ENCODE data around the gene LACTBL1.

The LACTBL1 gene

GRCh38 chr1:22925111-22925510 lies 47.6 kb downstream of the LACTBL1 start:
- TF ChIP-seq ARNTL (CRISPR knock-in tag; IDR thresholded peaks at IDR 0.05; ENCODE audit: borderline replicate concordance, low read depth), result no peak
- TF ChIP-seq ISL1 (CRISPR knock-in tag; IDR thresholded peaks at IDR 0.05), result no peak
- no peak for TF ChIP-seq ZFP30 (CRISPR knock-in tag; IDR thresholded peaks at IDR 0.05)
- no peak for TF ChIP-seq OSR1 (CRISPR knock-in tag; IDR thresholded peaks at IDR 0.05)
- no peak for TF ChIP-seq ZC3H10 (CRISPR knock-in tag; IDR thresholded peaks at IDR 0.05)
- no peak for TF ChIP-seq POU6F1 (CRISPR knock-in tag; IDR thresholded peaks at IDR 0.05; ENCODE audit: borderline replicate concordance, low read depth)
- no peak for TF ChIP-seq TSHZ2 (CRISPR knock-in tag; IDR thresholded peaks at IDR 0.05)
- TF ChIP-seq SNAI2 (CRISPR knock-in tag; IDR thresholded peaks at IDR 0.05), result no peak
- no peak for TF ChIP-seq CSDC2 (CRISPR knock-in tag; IDR thresholded peaks at IDR 0.05)
- no peak for TF ChIP-seq TCF4 (CRISPR knock-in tag; IDR thresholded peaks at IDR 0.05; ENCODE audit: borderline replicate concordance)
- TF ChIP-seq GLIS3 (CRISPR knock-in tag; IDR thresholded peaks at IDR 0.05), result no peak
- TF ChIP-seq ZNF8 (CRISPR knock-in tag; IDR thresholded peaks at IDR 0.05), result no peak
- TF ChIP-seq ESRRG (CRISPR knock-in tag; IDR thresholded peaks at IDR 0.05), result no peak
- TF ChIP-seq CREB5 (CRISPR knock-in tag; IDR thresholded peaks at IDR 0.05; ENCODE audit: low read depth), result no peak
- no peak for TF ChIP-seq BACH2 (CRISPR knock-in tag; IDR thresholded peaks at IDR 0.05; ENCODE audit: borderline replicate concordance)
- no peak for TF ChIP-seq ZNF70 (CRISPR knock-in tag; IDR thresholded peaks at IDR 0.05)
- no peak for TF ChIP-seq ZNF565 (CRISPR knock-in tag; conservative IDR thresholded peaks at IDR 0.05; ENCODE audit: low read depth)
- TF ChIP-seq CSRNP3 (CRISPR knock-in tag; IDR thresholded peaks at IDR 0.05), result no peak
- ATAC-seq, result no peak

- no peak for ATAC-seq
Observed at GRCh38 chr1:22922640-22923039, 50.0 kb downstream of the LACTBL1 start.

More at GRCh38 chr1:22922640-22923039, 50.0 kb downstream of the LACTBL1 start:
- TF ChIP-seq TSHZ2 (CRISPR knock-in tag; IDR thresholded peaks at IDR 0.05) (no peak), BACH2 (CRISPR knock-in tag; IDR thresholded peaks at IDR 0.05; ENCODE audit: borderline replicate concordance) (no peak), ZC3H10 (CRISPR knock-in tag; IDR thresholded peaks at IDR 0.05) (no peak)

Data from SK-N-SH treated with all-trans-retinoic acid at 6 μM for 48 hours (cell line).